OCI-LY7 (cell line): Measurements from ENCODE around the gene TEKTIP1. TPM values are rescaled to one million over a fixed set of nuclear protein-coding genes. Genes with fewer than 3 reads are reported as not detected.

Experiments used
- BruUV-seq: library from RNA; stranded (reverse); fragments of 400-500 nt; replicated peaks from 2 replicates; lab custom pipeline; 2021; lab: Mats Ljungman, UMichigan
- CTCF ChIA-PET: fragments of 300-600 bp; sonication (Branson Sonifier 250); formaldehyde crosslinking; loops from one replicate; lab custom pipeline; 2022; ENCODE audit warnings: antibody characterized with exemption; ENCODE audit not compliant: unreplicated experiment; lab: Charles Lee
- POLR2A ChIA-PET: fragments of 300-600 bp; sonication (Branson Sonifier 250); formaldehyde crosslinking; loops from one replicate; lab custom pipeline; 2022; ENCODE audit warnings: antibody characterized with exemption; lab: Charles Lee
- DNase-seq: peaks from one replicate; pipeline ENCODE4 v3.0.0-alpha.2; 2015; ENCODE audit warnings: low spot score
- H2AFZ ChIP-seq: fragments of 200-600 bp; sonication (generic), shearing (Covaris generic); 2 replicates; pipeline ENCODE4 v1.6.1; 2014; ENCODE audit warnings: mild to moderate bottlenecking, antibody characterized with exemption, low read length, moderate library complexity
- H3K27ac ChIP-seq: fragments of 200-600 bp; sonication (generic); 2 replicates; pipeline ENCODE4 v1.5.1; 2014; ENCODE audit warnings: mixed run types, low read depth, mild to moderate bottlenecking, moderate library complexity, low read length, inconsistent platforms; ENCODE audit not compliant: poor library complexity, severe bottlenecking
- H3K36me3 ChIP-seq: fragments of 200-600 bp; sonication (generic); 2 replicates; pipeline ENCODE4 v1.6.1; 2014; ENCODE audit warnings: mild to moderate bottlenecking, antibody characterized with exemption, low read length, moderate library complexity, mixed read lengths; ENCODE audit not compliant: insufficient read depth
- H3K4me1 ChIP-seq: fragments of 200-600 bp; sonication (generic); 2 replicates; pipeline ENCODE4 v1.5.1; 2014; ENCODE audit warnings: mild to moderate bottlenecking, low read length; ENCODE audit not compliant: insufficient read depth, poor library complexity, severe bottlenecking
- H3K4me2 ChIP-seq: fragments of 200-600 bp; sonication (generic); 2 replicates; pipeline ENCODE4 v1.6.1; 2014; ENCODE audit warnings: mild to moderate bottlenecking, low read length
- H3K4me3 ChIP-seq: fragments of 200-600 bp; sonication (generic); 2 replicates; pipeline ENCODE4 v1.5.1; 2014; ENCODE audit warnings: mild to moderate bottlenecking, low read depth, low read length; ENCODE audit not compliant: poor library complexity, severe bottlenecking
- H3K79me2 ChIP-seq: fragments of 200-600 bp; sonication (generic); 2 replicates; pipeline ENCODE4 v1.6.1; 2016; ENCODE audit warnings: low read depth, mild to moderate bottlenecking, low read length, moderate library complexity, mixed read lengths; ENCODE audit not compliant: insufficient read depth
- H3K9me2 ChIP-seq: fragments of 200-600 bp; sonication (generic); 2 replicates; pipeline ENCODE4 v1.6.1; 2016; ENCODE audit warnings: mild to moderate bottlenecking, low read length, mixed read lengths; ENCODE audit not compliant: insufficient read depth
- H3K9me3 ChIP-seq: fragments of 200-600 bp; sonication (generic); 2 replicates; pipeline ENCODE4 v1.6.1; 2014; ENCODE audit warnings: mild to moderate bottlenecking, mixed run types, low read length, mixed read lengths
- H4K20me1 ChIP-seq: fragments of 200-600 bp; sonication (generic); 2 replicates; pipeline ENCODE4 v1.6.1; 2014; ENCODE audit warnings: mild to moderate bottlenecking, antibody characterized with exemption, low read length, moderate library complexity, mixed read lengths; ENCODE audit not compliant: insufficient read depth
- CTCF ChIP-seq: fragments of 200-600 bp; sonication (generic); conservative IDR thresholded peaks from 2 replicates; pipeline ENCODE4 v1.5.1; 2014; ENCODE audit warnings: mild to moderate bottlenecking, antibody characterized with exemption, low read length, moderate library complexity, mixed read lengths
- EZH2phosphoT487 ChIP-seq: fragments of 200-600 bp; sonication (generic); IDR thresholded peaks from 2 replicates; pipeline ENCODE4 v1.6.1; 2018; ENCODE audit warnings: low read depth, borderline replicate concordance, mild to moderate bottlenecking, mixed run types, antibody characterized with exemption, low read length, moderate library complexity, mixed read lengths
- intact Hi-C: fragments of 100-400 bp; cut with micrococcal nuclease; formaldehyde crosslinking; loops from one replicate; pipeline ENCODE4 v1.10.0; 2022; ENCODE audit not compliant: unreplicated experiment
- total RNA-seq, 2 experiments: library from RNA; depleted of rRNA in 1 of 2; stranded (reverse); fragments of >200 nt in 1 of 2; shearing (Covaris generic) in 1 of 2; gene quantifications; 2 replicates each; pipeline ENCODE4 v1.2.3, GENCODE V29; 2014 to 2022

TEKTIP1 gene
- total RNA-seq, 2 experiments from 2014 or later = 0.44 to 7.0 TPM

- ChIA-PET POLR2A (no interaction called here), CTCF (interaction anchor here (0.6 kb wide), 1 partner anchor 14 kb away, joined by 3 read pairs; no protein-coding TSS in a partner anchor)
- intact Hi-C loops = no loop called here
- H4K20me1 ChIP-seq = no peaks in the 10 kb centered on the region
- no peak overlapping the region for H3K4me3 ChIP-seq
- no peak overlapping the region for H2AFZ ChIP-seq
- no peak overlapping the region for H3K27ac ChIP-seq
- no peak for TF ChIP-seq CTCF
- no peak for TF ChIP-seq EZH2phosphoT487
- peaks cover 69% of the 10 kb centered on the region for H3K36me3 ChIP-seq
- H3K9me3 ChIP-seq = no peaks in the 10 kb centered on the region
- no peaks in the 10 kb centered on the region for H3K4me1 ChIP-seq
- no peaks in the 10 kb centered on the region for H3K9me2 ChIP-seq
- DNase-seq = no peak
- no peaks in the 10 kb centered on the region for H3K79me2 ChIP-seq
- H3K4me2 ChIP-seq = no peak overlapping the region
- BruUV-seq = no TSS peak
These were observed 1.9 kb upstream of the TEKTIP1 start for GRCh38 chr19:3537101-3537437.

GRCh38 chr19:3537438-3538240 is 1.3 kb upstream of the TEKTIP1 start:
- H3K4me1 ChIP-seq = no peaks in the 10 kb centered on the region
- H3K9me3 ChIP-seq = no peaks in the 10 kb centered on the region
- intact Hi-C loops = no loop called here
- POLR2A ChIA-PET = no interaction called here
- no peak overlapping the region for H3K4me2 ChIP-seq
- TF ChIP-seq CTCF = no peak
- TF ChIP-seq EZH2phosphoT487 = no peak
- BruUV-seq = no TSS peak
- CTCF ChIA-PET = interaction anchor here (0.6 kb wide), 1 partner anchor 13 kb away, joined by 3 read pairs; no protein-coding TSS in a partner anchor
- H2AFZ ChIP-seq = no peak overlapping the region
- no peaks in the 10 kb centered on the region for H4K20me1 ChIP-seq
- no peak for DNase-seq
- no peaks in the 10 kb centered on the region for H3K79me2 ChIP-seq
- H3K9me2 ChIP-seq = no peaks in the 10 kb centered on the region
- H3K27ac ChIP-seq = no peak overlapping the region
- H3K36me3 ChIP-seq = peaks cover 67% of the 10 kb centered on the region
- H3K4me3 ChIP-seq = no peak overlapping the region

GRCh38 chr19:3538258-3538929 is 580 bp upstream of the TEKTIP1 start:
- intact Hi-C loops = no loop called here
- CTCF ChIA-PET = no interaction called here
- no peaks in the 10 kb centered on the region for H4K20me1 ChIP-seq

More at GRCh38 chr19:3538258-3538929, 580 bp upstream of the TEKTIP1 start:
- Histone ChIP-seq H3K27ac (no peak overlapping the region), H3K4me3 (no peak overlapping the region), H3K9me3 (no peaks in the 10 kb centered on the region), H3K4me1 (no peaks in the 10 kb centered on the region), H3K79me2 (no peaks in the 10 kb centered on the region), H3K4me2 (no peak overlapping the region), H3K9me2 (no peaks in the 10 kb centered on the region), H3K36me3 (peaks cover 64% of the 10 kb centered on the region), H2AFZ (no peak overlapping the region)
- no peak for TF ChIP-seq EZH2phosphoT487
- no peak for TF ChIP-seq CTCF
- POLR2A ChIA-PET = no interaction called here
- no peak for DNase-seq
- no TSS peak for BruUV-seq
